Neural cell (in vitro differentiated cells): ENCODE measurements around the gene NKD1. TPM values are rescaled to one million over a fixed set of nuclear protein-coding genes. Genes with fewer than 3 reads are reported as not detected.

ENCODE experiments used
- H2AFZ ChIP-seq: fragments of 200-600, 300-800 bp; sonication (generic), shearing (Covaris generic); 2 replicates; pipeline ENCODE4 v1.6.0; 2014; ENCODE audit warnings: low read depth, mild to moderate bottlenecking, antibody characterized with exemption, low read length, moderate library complexity
- H3F3A ChIP-seq: fragments of 200-600 bp; shearing (Covaris generic); 2 replicates; pipeline ENCODE4 v1.6.1; 2016; ENCODE audit warnings: mild to moderate bottlenecking, moderate library complexity, mixed read lengths, antibody characterized with exemption, low read length; ENCODE audit not compliant: insufficient read depth, poor library complexity, severe bottlenecking
- H3K27ac ChIP-seq: fragments of 200-600, 300-800 bp; sonication (generic), shearing (Covaris generic); 2 replicates; pipeline ENCODE4 v1.5.1; 2014; ENCODE audit warnings: mild to moderate bottlenecking, low read length, moderate library complexity
- H3K27me3 ChIP-seq: fragments of 300-800, 200-600 bp; sonication (generic), shearing (Covaris generic); 2 replicates; pipeline ENCODE4 v1.6.0; 2014; ENCODE audit warnings: mild to moderate bottlenecking, low read depth, low read length, moderate library complexity; ENCODE audit not compliant: insufficient read depth
- H3K36me3 ChIP-seq: fragments of 300-800, 200-600 bp; sonication (generic), shearing (Covaris generic); 2 replicates; pipeline ENCODE4 v1.5.1; 2014; ENCODE audit warnings: mild to moderate bottlenecking, antibody characterized with exemption, low read length, moderate library complexity; ENCODE audit not compliant: insufficient read depth
- H3K4me2 ChIP-seq: fragments of 300-800, 200-600 bp; sonication (generic), shearing (Covaris generic); 2 replicates; pipeline ENCODE4 v1.6.0; 2014; ENCODE audit warnings: mild to moderate bottlenecking, low read length
- H3K4me3 ChIP-seq: fragments of 300-800, 200-600 bp; sonication (generic), shearing (Covaris generic); 2 replicates; pipeline ENCODE4 v1.5.1; 2014; ENCODE audit warnings: mild to moderate bottlenecking, low read length, moderate library complexity
- H3K79me2 ChIP-seq: fragments of 200-600 bp; shearing (Covaris generic); replicated peaks from 2 replicates; pipeline ENCODE4 v1.6.0; 2014; ENCODE audit warnings: mild to moderate bottlenecking, low read length, moderate library complexity; ENCODE audit not compliant: insufficient read depth
- H3K9ac ChIP-seq: fragments of 300-800, 200-600 bp; sonication (generic), shearing (Covaris generic); 2 replicates; pipeline ENCODE4 v1.6.1; 2016; ENCODE audit warnings: mild to moderate bottlenecking, low read length, mixed read lengths
- H3K9me2 ChIP-seq: fragments of 200-600 bp; shearing (Covaris generic); 2 replicates; pipeline ENCODE4 v1.6.1; 2016; ENCODE audit warnings: mild to moderate bottlenecking, low read length, mixed read lengths; ENCODE audit not compliant: insufficient read depth
- H3K9me3 ChIP-seq: fragments of 200-600, 300-800 bp; sonication (generic), shearing (Covaris generic); 2 replicates; pipeline ENCODE4 v1.6.1; 2016; ENCODE audit warnings: mild to moderate bottlenecking, mixed run types, low read length, moderate library complexity, mixed read lengths
- H4K20me1 ChIP-seq: fragments of 200-600 bp; shearing (Covaris generic); 2 replicates; pipeline ENCODE4 v1.6.1; 2016; ENCODE audit warnings: mild to moderate bottlenecking, mixed run types; ENCODE audit not compliant: insufficient read depth
- CTCF ChIP-seq: fragments of 450-650 bp; IDR thresholded peaks from 2 replicates; pipeline ENCODE4 v1.5.1; 2014; ENCODE audit warnings: antibody characterized with exemption, mild to moderate bottlenecking, moderate library complexity; ENCODE audit not compliant: poor library complexity, severe bottlenecking
- EP300 ChIP-seq: fragments of 450-650 bp; conservative IDR thresholded peaks from 2 replicates; pipeline ENCODE4 v1.6.1; 2014; ENCODE audit warnings: antibody characterized with exemption, mild to moderate bottlenecking, moderate library complexity; ENCODE audit not compliant: poor library complexity, severe bottlenecking
- EZH2 ChIP-seq: fragments of 200-600, 300-800 bp; shearing (Covaris generic), sonication (generic); IDR thresholded peaks from 2 replicates; pipeline ENCODE4 v1.6.1; 2014; ENCODE audit warnings: antibody characterized with exemption, low read length, borderline replicate concordance, mild to moderate bottlenecking; ENCODE audit not compliant: insufficient read depth, poor library complexity, severe bottlenecking
- MXI1 ChIP-seq: fragments of 450-650 bp; conservative IDR thresholded peaks from 2 replicates; pipeline ENCODE4 v1.6.1; 2014; ENCODE audit warnings: antibody characterized with exemption, mild to moderate bottlenecking; ENCODE audit not compliant: poor library complexity, severe bottlenecking
- POLR2AphosphoS5 ChIP-seq: IDR thresholded peaks from 2 replicates; pipeline ENCODE4 v1.6.1; 2012
- RAD21 ChIP-seq: fragments of 450-650 bp; conservative IDR thresholded peaks from 2 replicates; pipeline ENCODE4 v1.6.1; 2014; ENCODE audit warnings: antibody characterized with exemption, mild to moderate bottlenecking, moderate library complexity
- SMC3 ChIP-seq: fragments of 450-650 bp; conservative IDR thresholded peaks from 2 replicates; pipeline ENCODE4 v1.6.1; 2014; ENCODE audit warnings: antibody characterized with exemption, mild to moderate bottlenecking, moderate library complexity; ENCODE audit not compliant: poor library complexity
- TAF1 ChIP-seq: IDR thresholded peaks from 2 replicates; pipeline ENCODE4 v1.6.1; 2012; ENCODE audit warnings: low read depth
- polyA plus RNA-seq: library from polyadenylated mRNA; depleted of rRNA; stranded (reverse); fragments of >200 nt; gene quantifications from 2 replicates; pipeline ENCODE4 v1.2.3, GENCODE V29; 2014
- TF ChIP-seq, protein P1 (sequence below): IDR thresholded peaks from 2 replicates; pipeline ENCODE4 v1.6.1; 2012; ENCODE audit warnings: borderline replicate concordance

Gene NKD1
- polyA plus RNA-seq, 1 donor from 2014 or later = 1.1 TPM

GRCh38 chr16:50531359-50531758, 16.8 kb upstream of the NKD1 start:
- Histone ChIP-seq H3K27ac (no peak overlapping the region), H3F3A (no peaks in the 10 kb centered on the region), H3K27me3 (no peaks in the 10 kb centered on the region), H3K36me3 (no peaks in the 10 kb centered on the region), H3K4me2 (no peak overlapping the region), H3K9ac (no peak overlapping the region), H2AFZ (no peak overlapping the region), H4K20me1 (no peaks in the 10 kb centered on the region), H3K79me2 (no peaks in the 10 kb centered on the region), H3K9me3 (no peaks in the 10 kb centered on the region), H3K4me3 (no peak overlapping the region), H3K9me2 (no peaks in the 10 kb centered on the region)
- TF ChIP-seq CTCF (no peak), EP300 (no peak), POLR2AphosphoS5 (no peak), TAF1 (no peak), EZH2 (no peak)
- TF ChIP-seq, protein P1, sequence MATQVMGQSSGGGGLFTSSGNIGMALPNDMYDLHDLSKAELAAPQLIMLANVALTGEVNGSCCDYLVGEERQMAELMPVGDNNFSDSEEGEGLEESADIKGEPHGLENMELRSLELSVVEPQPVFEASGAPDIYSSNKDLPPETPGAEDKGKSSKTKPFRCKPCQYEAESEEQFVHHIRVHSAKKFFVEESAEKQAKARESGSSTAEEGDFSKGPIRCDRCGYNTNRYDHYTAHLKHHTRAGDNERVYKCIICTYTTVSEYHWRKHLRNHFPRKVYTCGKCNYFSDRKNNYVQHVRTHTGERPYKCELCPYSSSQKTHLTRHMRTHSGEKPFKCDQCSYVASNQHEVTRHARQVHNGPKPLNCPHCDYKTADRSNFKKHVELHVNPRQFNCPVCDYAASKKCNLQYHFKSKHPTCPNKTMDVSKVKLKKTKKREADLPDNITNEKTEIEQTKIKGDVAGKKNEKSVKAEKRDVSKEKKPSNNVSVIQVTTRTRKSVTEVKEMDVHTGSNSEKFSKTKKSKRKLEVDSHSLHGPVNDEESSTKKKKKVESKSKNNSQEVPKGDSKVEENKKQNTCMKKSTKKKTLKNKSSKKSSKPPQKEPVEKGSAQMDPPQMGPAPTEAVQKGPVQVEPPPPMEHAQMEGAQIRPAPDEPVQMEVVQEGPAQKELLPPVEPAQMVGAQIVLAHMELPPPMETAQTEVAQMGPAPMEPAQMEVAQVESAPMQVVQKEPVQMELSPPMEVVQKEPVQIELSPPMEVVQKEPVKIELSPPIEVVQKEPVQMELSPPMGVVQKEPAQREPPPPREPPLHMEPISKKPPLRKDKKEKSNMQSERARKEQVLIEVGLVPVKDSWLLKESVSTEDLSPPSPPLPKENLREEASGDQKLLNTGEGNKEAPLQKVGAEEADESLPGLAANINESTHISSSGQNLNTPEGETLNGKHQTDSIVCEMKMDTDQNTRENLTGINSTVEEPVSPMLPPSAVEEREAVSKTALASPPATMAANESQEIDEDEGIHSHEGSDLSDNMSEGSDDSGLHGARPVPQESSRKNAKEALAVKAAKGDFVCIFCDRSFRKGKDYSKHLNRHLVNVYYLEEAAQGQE = no peak

DNA sequence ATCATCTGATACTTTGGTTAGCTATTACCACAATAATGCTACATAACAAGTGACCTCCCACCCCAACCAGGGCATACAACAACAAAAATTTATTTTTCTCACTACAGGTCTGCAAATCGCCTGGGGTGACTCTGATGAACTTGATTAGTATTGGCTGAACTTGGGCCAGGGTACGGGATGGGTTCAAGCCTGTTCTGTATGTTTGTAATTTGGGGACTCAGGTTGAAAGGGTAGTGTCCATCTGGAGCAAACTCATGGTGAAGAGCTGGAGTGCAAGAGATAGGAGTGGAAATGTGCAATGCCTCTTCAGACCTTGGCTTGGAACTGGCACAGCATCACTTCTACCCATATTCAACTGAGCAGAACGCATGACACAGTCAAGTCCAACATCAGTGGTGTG, 16.3 kb upstream of the NKD1 start:
- Histone ChIP-seq H3K27me3 (no peaks in the 10 kb centered on the region), H3K4me3 (no peak overlapping the region), H3K9me3 (no peaks in the 10 kb centered on the region), H3K27ac (no peak overlapping the region), H3F3A (no peaks in the 10 kb centered on the region), H2AFZ (no peak overlapping the region), H4K20me1 (no peaks in the 10 kb centered on the region), H3K9me2 (no peaks in the 10 kb centered on the region), H3K4me2 (no peak overlapping the region), H3K9ac (no peak overlapping the region), H3K36me3 (no peaks in the 10 kb centered on the region), H3K79me2 (no peaks in the 10 kb centered on the region)
- TF ChIP-seq MXI1 = no peak
- no peak for TF ChIP-seq EZH2

- H3K27ac ChIP-seq = no peak overlapping the region
- H3K9me2 ChIP-seq = no peaks in the 10 kb centered on the region
- H3K79me2 ChIP-seq = no peaks in the 10 kb centered on the region
- no peak overlapping the region for H3K9ac ChIP-seq
- no peaks in the 10 kb centered on the region for H4K20me1 ChIP-seq
- H3K4me3 ChIP-seq = no peak overlapping the region
- TF ChIP-seq EZH2 = no peak
- TF ChIP-seq POLR2AphosphoS5 = no peak
- TF ChIP-seq, protein P1 = no peak
- no peak for TF ChIP-seq MXI1
- no peak for TF ChIP-seq SMC3
- no peak for TF ChIP-seq RAD21
- TF ChIP-seq EP300 = no peak
- no peak for TF ChIP-seq TAF1
- no peak for TF ChIP-seq CTCF
- no peaks in the 10 kb centered on the region for H3K36me3 ChIP-seq
- no peak overlapping the region for H3K4me2 ChIP-seq
- H3F3A ChIP-seq = no peaks in the 10 kb centered on the region
- no peak overlapping the region for H2AFZ ChIP-seq
- no peaks in the 10 kb centered on the region for H3K9me3 ChIP-seq
- H3K27me3 ChIP-seq = no peaks in the 10 kb centered on the region
Measured at GRCh38 chr16:50532576-50532975, 15.6 kb upstream of the NKD1 start.
